Measurements from ENCODE around the gene ASCL4. TPM values are rescaled to one million over a fixed set of nuclear protein-coding genes. Genes with fewer than 3 reads are reported as not detected.
"Not testable (repeated sequence)": the region's sequence is repeated elsewhere in the genome, so short reads cannot be mapped to it uniquely, and the experiment has no call there.

ASCL4 gene, protein sequence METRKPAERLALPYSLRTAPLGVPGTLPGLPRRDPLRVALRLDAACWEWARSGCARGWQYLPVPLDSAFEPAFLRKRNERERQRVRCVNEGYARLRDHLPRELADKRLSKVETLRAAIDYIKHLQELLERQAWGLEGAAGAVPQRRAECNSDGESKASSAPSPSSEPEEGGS
- total RNA-seq, result not detected in 2 replicates

DNA sequence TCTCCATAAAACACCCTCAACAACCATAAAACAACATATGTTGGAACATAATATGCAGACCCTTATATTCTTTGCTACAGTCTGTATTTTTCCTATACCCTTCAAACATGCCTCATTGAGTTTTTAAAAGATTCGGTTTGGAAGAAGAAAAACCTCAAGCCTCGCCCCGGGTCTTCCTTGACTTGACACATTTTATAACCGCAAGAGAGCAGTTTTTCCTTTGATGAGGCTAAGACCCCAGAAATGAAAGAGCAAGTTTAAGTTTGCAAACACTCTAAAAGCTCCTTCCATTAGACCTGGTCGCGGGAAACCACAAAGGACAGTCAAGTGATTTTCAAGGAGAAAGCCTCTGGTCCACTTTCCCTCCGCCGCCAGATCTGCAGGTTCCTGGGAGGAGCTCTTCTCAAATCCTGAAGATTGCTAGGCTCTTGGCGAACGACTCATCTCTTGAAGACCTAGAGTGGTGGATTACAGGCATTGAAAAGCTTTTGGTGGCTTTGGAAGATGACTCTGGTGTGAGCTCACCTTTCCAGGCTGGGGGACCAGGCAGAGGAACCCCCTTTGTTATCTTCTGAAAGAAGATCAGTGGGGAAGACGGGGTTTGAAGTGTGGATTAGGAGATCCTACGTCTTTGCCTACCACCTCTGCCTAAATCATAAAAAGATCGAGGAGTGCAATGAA lies at the start of gene ASCL4:
Gene ASCL4 (plus strand): TSS at position 356 of the 681 bp plus-strand sequence. CDS start 515 bp downstream, outside the sequence.
- Mint-ChIP-seq H3K4me3 (ENCODE audit: low read depth) (no peak within 1 kb of the TSS), H3K36me3 (ENCODE audit: low read depth) (no peaks in the 10 kb centered on the region), H3K27me3 (ENCODE audit: low read depth) (peaks cover 67% of the 10 kb centered on the region), H3K9me3 (no peaks in the 10 kb centered on the region), H3K4me1 (ENCODE audit: low read depth) (peaks cover 22% of the 10 kb centered on the region), H3K27ac (no peak within 1 kb of the TSS)
- intact Hi-C loops (cut with micrococcal nuclease), result no loop called here
- no peak for DNase-seq (ENCODE audit: low spot score)

DNA sequence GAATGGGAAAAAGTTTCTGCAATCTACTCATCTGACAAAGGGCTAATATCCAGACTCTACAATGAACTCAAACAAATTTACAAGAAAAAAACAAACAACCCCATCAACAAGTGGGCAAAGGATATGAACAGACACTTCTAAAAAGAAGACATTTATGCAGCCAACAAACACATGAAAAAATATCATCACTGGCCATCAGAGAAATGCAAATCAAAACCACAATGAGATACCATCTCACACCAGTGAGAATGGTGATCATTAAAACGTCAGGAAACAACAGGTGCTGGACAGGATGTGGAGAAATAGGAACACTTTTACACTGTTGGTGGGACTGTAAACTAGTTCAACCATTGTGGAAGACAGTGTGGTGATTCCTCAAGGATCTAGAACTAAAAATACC lies 47.2 kb upstream of the ASCL4 start:
- intact Hi-C loops (cut with micrococcal nuclease), result not testable (repeated sequence)

DNA sequence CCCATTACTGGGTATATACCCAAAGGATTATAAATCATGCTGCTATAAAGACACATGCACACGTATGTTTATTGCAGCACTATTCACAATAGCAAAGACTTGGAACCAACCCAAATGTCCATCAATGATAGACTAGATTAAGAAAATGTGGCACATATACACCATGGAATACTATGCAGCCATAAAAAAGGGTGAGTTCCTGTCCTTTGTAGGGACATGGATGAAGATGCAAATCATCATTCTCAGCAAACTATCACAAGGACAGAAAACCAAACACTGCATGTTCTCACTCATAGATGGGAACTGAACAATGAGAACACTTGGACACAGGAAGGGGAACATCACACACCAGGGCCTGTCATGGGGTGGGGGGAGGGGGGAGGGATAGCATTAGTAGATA lies 46.8 kb upstream of the ASCL4 start:
- not testable (repeated sequence) for H3K36me3 Mint-ChIP-seq (ENCODE audit: low read depth)

More for the DNA sequence above, 47.2 kb upstream of the ASCL4 start:
- not testable (repeated sequence) for H3K36me3 Mint-ChIP-seq (ENCODE audit: low read depth); H3K4me3 Mint-ChIP-seq (ENCODE audit: low read depth); H3K27ac Mint-ChIP-seq; H3K9me3 Mint-ChIP-seq; DNase-seq (ENCODE audit: low spot score); H3K27me3 Mint-ChIP-seq (ENCODE audit: low read depth); H3K4me1 Mint-ChIP-seq (ENCODE audit: low read depth)

DNA sequence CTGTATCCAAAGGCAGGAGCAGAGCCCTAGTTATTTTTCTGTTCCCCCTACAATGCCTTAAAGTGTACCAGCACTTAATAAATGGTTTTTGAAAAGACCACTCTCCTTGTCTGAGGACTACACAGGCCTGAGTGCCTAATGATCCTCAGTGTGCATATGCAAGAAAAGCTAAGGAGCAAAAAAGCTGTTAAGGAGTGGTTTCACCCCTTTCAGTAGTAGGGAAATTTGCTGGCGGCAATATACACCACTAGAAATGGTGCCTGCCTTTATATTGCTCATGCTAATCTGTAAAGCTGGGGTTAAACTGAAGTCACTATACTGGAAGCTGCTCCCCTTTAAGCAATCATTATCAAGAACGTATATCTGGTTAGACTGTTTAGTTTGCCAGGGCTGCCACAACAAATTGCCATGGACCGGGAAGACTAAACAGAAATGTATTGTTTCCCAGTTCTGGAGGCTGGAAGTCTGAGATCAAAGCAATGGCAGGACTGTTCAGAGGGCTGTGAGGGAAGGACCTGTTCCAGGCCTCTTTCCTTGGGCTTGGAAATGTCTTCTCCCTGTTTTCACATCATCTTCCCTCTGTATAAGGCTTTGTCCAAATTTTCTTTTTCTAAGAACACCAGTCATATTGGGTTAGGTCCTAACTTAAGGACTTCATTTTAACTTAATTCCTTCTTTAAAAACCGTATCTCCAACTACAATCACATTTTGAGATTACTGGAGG lies 43.7 kb upstream of the ASCL4 start:
- DNase-seq (ENCODE audit: low spot score), result no peak
- H3K9me3 Mint-ChIP-seq, result no peaks in the 10 kb centered on the region
- H3K27me3 Mint-ChIP-seq (ENCODE audit: low read depth), result no peaks in the 10 kb centered on the region
- intact Hi-C loops (cut with micrococcal nuclease), result no loop called here
- H3K4me1 Mint-ChIP-seq (ENCODE audit: low read depth), result no peaks in the 10 kb centered on the region
- H3K27ac Mint-ChIP-seq, result no peak overlapping the region
- H3K36me3 Mint-ChIP-seq (ENCODE audit: low read depth), result peaks cover 21% of the 10 kb centered on the region
- H3K4me3 Mint-ChIP-seq (ENCODE audit: low read depth), result no peak overlapping the region

More for the DNA sequence above, 46.8 kb upstream of the ASCL4 start:
- DNase-seq (ENCODE audit: low spot score); H3K27ac Mint-ChIP-seq; H3K9me3 Mint-ChIP-seq; H3K4me1 Mint-ChIP-seq (ENCODE audit: low read depth); intact Hi-C loops (cut with micrococcal nuclease); H3K4me3 Mint-ChIP-seq (ENCODE audit: low read depth); H3K27me3 Mint-ChIP-seq (ENCODE audit: low read depth): not testable (repeated sequence)

DNA sequence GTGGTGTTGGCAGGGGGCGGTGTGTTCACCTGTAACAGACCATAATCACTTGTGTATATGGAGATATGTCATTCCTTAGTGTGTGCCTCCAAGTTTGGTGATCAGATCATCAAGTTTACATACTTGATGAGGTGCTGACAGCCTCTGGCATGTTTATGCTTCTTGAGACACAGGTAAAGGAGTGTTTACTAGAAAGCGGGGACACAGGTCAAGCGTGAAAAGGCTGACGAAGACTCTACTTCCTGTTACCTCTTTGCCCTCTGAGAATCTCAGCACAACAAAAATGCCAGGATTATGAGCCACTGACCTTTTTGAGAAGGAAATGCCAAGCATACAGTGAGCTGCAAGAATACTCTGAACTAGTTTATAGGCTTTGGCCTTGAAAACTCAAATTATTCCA lies 43.1 kb upstream of the ASCL4 start:
- intact Hi-C loops (cut with micrococcal nuclease), result no loop called here
- Mint-ChIP-seq H3K4me3 (ENCODE audit: low read depth) (no peak overlapping the region), H3K27me3 (ENCODE audit: low read depth) (no peaks in the 10 kb centered on the region), H3K27ac (no peak overlapping the region), H3K36me3 (ENCODE audit: low read depth) (peaks cover 27% of the 10 kb centered on the region), H3K9me3 (no peaks in the 10 kb centered on the region), H3K4me1 (ENCODE audit: low read depth) (no peaks in the 10 kb centered on the region)
- no peak for DNase-seq (ENCODE audit: low spot score)

DNA sequence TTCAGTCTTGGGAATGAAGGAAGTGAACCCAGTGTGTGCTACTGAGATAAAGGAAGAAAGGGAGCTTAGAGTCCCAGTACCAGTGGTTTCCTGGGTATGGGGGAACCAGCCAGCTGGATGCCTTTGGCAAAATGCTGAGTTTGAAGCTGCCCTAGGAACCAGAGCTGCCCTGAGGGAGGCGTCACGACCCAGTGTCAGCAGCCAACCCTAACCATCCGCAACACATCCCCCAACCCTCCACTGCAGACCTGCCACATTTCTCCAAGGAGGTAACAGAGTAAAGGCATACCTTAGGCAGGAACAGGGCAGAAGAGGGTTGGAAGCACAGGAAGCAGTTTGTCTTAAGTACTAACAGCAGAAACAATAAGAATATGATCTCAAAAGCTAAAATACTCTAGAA lies 42.1 kb upstream of the ASCL4 start:
- H3K27ac Mint-ChIP-seq, result no peak overlapping the region
- intact Hi-C loops (cut with micrococcal nuclease), result no loop called here
- H3K27me3 Mint-ChIP-seq (ENCODE audit: low read depth), result no peaks in the 10 kb centered on the region
- DNase-seq (ENCODE audit: low spot score), result no peak
- no peaks in the 10 kb centered on the region for H3K9me3 Mint-ChIP-seq
- no peak overlapping the region for H3K4me3 Mint-ChIP-seq (ENCODE audit: low read depth)
- H3K36me3 Mint-ChIP-seq (ENCODE audit: low read depth), result peaks cover 37% of the 10 kb centered on the region
- peaks cover 2% of the 10 kb centered on the region for H3K4me1 Mint-ChIP-seq (ENCODE audit: low read depth)

DNA sequence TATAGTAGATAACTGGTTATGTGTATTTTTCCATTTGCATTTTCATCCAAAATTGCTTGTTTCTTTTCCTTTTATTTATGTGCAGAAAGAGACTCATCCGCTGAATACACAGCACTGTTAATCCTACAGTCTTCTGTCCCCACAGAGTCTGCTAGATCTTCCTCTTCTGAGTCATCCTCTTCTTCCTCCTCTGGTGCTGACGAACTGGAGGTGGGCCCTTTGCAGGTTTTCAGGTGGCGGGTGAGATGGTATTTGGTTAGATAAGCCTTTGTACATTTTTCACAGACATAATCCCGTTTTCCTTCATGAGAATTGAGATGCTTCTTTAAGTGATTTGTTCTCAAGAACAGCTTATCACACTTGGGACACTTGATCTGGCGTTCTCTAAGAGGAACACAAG lies 40.4 kb upstream of the ASCL4 start:
- Mint-ChIP-seq H3K36me3 (ENCODE audit: low read depth) (peaks cover 54% of the 10 kb centered on the region), H3K27ac (no peak overlapping the region), H3K4me3 (ENCODE audit: low read depth) (no peak overlapping the region), H3K4me1 (ENCODE audit: low read depth) (peaks cover 2% of the 10 kb centered on the region), H3K27me3 (ENCODE audit: low read depth) (no peaks in the 10 kb centered on the region), H3K9me3 (no peaks in the 10 kb centered on the region)
- intact Hi-C loops (cut with micrococcal nuclease), result no loop called here
- no peak for DNase-seq (ENCODE audit: low spot score)

DNA sequence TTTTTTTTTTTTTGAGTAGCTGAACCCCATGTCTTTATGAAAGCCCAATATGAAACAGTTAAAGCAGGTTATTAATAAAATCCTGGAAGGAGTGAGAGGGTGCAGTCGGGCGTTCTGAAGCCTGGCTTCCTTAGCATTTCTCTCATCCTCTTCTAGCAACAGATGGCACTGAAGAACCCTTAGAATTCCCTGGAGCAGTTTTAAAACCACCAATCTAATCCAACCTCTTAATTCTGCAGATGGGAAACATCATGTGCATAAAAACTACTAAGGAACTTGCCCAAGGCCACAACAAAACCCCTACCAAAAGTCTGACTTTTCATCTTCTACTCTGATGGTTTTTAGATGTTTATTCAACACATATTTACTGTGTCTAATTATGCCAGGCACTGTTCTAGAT lies 38.7 kb upstream of the ASCL4 start:
- no peaks in the 10 kb centered on the region for H3K9me3 Mint-ChIP-seq
- no peaks in the 10 kb centered on the region for H3K27me3 Mint-ChIP-seq (ENCODE audit: low read depth)
- peaks cover 64% of the 10 kb centered on the region for H3K36me3 Mint-ChIP-seq (ENCODE audit: low read depth)
- DNase-seq (ENCODE audit: low spot score), result no peak
- H3K4me3 Mint-ChIP-seq (ENCODE audit: low read depth), result no peak overlapping the region
- H3K27ac Mint-ChIP-seq, result no peak overlapping the region
- intact Hi-C loops (cut with micrococcal nuclease), result no loop called here
- peaks cover 2% of the 10 kb centered on the region for H3K4me1 Mint-ChIP-seq (ENCODE audit: low read depth)

DNA sequence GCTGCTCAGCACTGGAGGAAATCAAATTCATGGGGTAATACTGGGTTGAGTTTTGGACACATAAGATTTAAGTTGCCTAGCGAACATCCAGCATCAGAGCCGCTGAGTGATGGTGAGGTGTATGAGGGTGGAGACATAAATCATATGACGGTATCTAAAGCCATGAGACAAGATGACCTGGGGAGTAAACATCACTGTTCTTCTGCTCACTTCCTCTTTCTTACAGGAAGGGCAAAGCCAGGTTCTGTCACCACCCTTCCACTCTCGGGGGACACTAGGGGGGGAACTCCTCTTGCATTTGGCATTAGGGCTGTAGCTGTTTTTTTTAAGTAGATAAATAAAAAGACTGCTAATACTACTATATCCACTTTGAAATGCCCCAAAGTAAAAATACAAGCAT lies 37.6 kb upstream of the ASCL4 start:
- peaks cover 2% of the 10 kb centered on the region for H3K4me1 Mint-ChIP-seq (ENCODE audit: low read depth)
- no peak overlapping the region for H3K27ac Mint-ChIP-seq
- DNase-seq (ENCODE audit: low spot score), result no peak
- no peak overlapping the region for H3K4me3 Mint-ChIP-seq (ENCODE audit: low read depth)
- no peaks in the 10 kb centered on the region for H3K27me3 Mint-ChIP-seq (ENCODE audit: low read depth)
- H3K9me3 Mint-ChIP-seq, result no peaks in the 10 kb centered on the region
- intact Hi-C loops (cut with micrococcal nuclease), result no loop called here
- peaks cover 76% of the 10 kb centered on the region for H3K36me3 Mint-ChIP-seq (ENCODE audit: low read depth)

DNA sequence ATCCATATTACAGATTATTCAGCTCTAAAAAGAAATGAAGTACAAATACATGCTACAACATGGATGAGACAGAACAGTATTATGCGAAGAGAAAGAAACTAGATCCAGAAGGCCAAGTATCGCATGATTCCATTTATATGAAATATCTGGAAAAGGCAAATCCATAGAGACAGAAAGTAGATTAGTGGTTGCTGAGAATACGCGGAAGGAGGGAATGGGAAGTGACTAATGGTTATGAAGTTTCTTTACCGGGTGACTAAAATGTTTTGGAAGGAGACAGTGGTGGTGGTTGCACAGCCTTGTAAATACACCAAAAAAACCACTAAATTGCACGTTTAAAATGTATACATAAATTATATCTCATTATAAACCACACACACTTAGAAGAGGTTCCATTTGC lies 26.0 kb upstream of the ASCL4 start:
- DNase-seq (ENCODE audit: low spot score), result no peak
- Mint-ChIP-seq H3K4me3 (ENCODE audit: low read depth) (no peak overlapping the region), H3K36me3 (ENCODE audit: low read depth) (peaks cover 42% of the 10 kb centered on the region), H3K27me3 (ENCODE audit: low read depth) (no peaks in the 10 kb centered on the region), H3K27ac (no peak overlapping the region), H3K4me1 (ENCODE audit: low read depth) (peaks cover 2% of the 10 kb centered on the region), H3K9me3 (no peaks in the 10 kb centered on the region)
- intact Hi-C loops (cut with micrococcal nuclease), result no loop called here

DNA sequence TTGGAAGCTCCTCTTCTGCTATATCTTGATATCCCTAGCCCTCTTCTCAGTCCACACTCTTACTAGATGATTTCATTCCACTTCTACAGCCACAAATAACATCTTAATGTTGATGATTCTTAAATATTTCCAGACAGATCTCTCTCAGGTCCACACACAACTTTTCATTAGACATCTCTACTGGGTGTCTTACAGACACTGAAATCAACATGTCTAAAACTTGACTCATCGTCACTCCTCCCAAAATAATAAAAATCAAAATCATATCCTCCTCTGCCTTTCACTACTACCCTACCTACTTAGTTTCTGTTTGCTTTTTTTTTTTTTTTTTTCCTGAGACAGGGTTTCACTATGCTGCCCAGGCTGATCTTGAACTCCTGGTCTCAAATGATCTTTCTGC lies 25.4 kb upstream of the ASCL4 start:
- Mint-ChIP-seq H3K36me3 (ENCODE audit: low read depth) (peaks cover 45% of the 10 kb centered on the region), H3K27me3 (ENCODE audit: low read depth) (no peaks in the 10 kb centered on the region), H3K9me3 (no peaks in the 10 kb centered on the region), H3K4me1 (ENCODE audit: low read depth) (peaks cover 2% of the 10 kb centered on the region), H3K27ac (no peak overlapping the region), H3K4me3 (ENCODE audit: low read depth) (no peak overlapping the region)
- intact Hi-C loops (cut with micrococcal nuclease), result no loop called here
- DNase-seq (ENCODE audit: low spot score), result no peak

DNA sequence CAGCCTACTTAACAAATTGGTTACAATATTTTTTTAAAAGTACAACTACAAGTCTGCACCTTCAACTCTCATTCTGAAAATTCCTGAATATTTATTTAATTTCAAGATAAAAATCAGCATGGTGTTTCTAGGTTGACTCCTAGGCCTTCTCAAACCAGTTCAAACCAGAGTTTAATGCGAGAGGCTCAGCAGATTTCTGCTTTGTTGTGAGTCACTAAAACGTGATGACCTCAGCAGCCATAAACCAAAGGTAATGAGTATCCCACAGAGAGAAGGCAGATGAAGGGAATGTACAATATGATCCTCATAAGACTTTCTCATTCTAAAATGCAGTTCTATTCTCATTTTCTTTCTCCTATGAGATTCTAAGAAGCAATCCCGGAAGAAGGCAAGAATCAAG lies 15.1 kb upstream of the ASCL4 start:
- intact Hi-C loops (cut with micrococcal nuclease), result no loop called here
- Mint-ChIP-seq H3K36me3 (ENCODE audit: low read depth) (peaks cover 41% of the 10 kb centered on the region), H3K4me1 (ENCODE audit: low read depth) (peaks cover 27% of the 10 kb centered on the region)

DNA sequence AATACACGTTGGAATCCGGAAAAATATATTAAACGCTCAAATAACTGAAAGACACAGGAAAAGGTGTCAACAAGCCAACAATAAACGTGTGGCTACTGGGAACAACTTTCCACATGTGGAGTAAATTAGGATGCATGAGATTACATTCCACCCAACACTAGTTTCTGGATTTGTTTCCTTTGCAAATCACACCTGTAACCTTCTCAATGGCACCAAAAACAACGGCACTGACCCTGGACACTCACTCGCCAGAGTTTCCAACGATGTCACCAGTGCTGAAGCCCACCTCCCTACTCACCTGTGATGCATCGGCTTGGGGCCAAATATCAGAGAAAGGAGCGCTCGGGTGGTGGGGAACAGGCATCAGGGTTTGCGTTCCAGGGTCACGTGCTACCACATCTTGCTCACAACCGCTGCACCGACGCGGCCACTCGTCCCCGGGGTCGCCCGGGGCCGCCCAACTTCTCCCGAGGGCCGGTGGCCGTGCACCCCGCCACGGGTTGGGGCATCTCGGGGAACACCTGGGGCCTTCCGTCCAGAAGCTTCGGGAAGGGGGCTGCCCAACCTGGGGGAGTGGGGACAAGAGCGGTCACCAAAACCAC lies 14.2 kb upstream of the ASCL4 start:
- Mint-ChIP-seq H3K4me3 (ENCODE audit: low read depth) (peak overlapping the region; percentile 91), H3K9me3 (peaks cover 5% of the 10 kb centered on the region), H3K27me3 (ENCODE audit: low read depth) (peaks cover 3% of the 10 kb centered on the region), H3K27ac (peak overlapping the region; percentile 82), H3K4me1 (ENCODE audit: low read depth) (peaks cover 27% of the 10 kb centered on the region), H3K36me3 (ENCODE audit: low read depth) (peaks cover 35% of the 10 kb centered on the region)
- intact Hi-C loops (cut with micrococcal nuclease), result loop anchor here (2.0 kb wide), 1 partner anchor 124 kb away; no protein-coding TSS in a partner anchor
- peak; percentile 26 for DNase-seq (ENCODE audit: low spot score)

More for the DNA sequence above, 15.1 kb upstream of the ASCL4 start:
- Mint-ChIP-seq H3K27ac (peak overlapping the region; percentile 82), H3K9me3 (peaks cover 5% of the 10 kb centered on the region), H3K4me3 (ENCODE audit: low read depth) (peak overlapping the region; percentile 91), H3K27me3 (ENCODE audit: low read depth) (peaks cover 2% of the 10 kb centered on the region)
- DNase-seq (ENCODE audit: low spot score), result no peak

Measured in activated T-helper 2 cell treated with anti-CD3 and anti-CD28 coated beads, Interferon-gamma antibody, Interleukin-2, Interleukin-4, amounts not matched to agents 10 μg/mL and 5 μg/mL and 100 μg/mL, durations not matched to agents 14 hours and 24 hours and 36 hours (primary cell).